Measurements from ENCODE around the gene NINL. TPM values are rescaled to one million over a fixed set of nuclear protein-coding genes. Genes with fewer than 3 reads are reported as not detected.
"Not testable (repeated sequence)": the region's sequence is repeated elsewhere in the genome, so short reads cannot be mapped to it uniquely, and the experiment has no call there.

The NINL gene
- total RNA-seq, 2 donors from 2014 or later: 4.2 to 7.4 TPM

- intact Hi-C loops (cut with DNase I): no loop called here
- no peak for DNase-seq (ENCODE audit: low spot score)
These were observed 106.3 kb downstream of the NINL start for GRCh38 chr20:25478889-25479568.

GRCh38 chr20:25477014-25477882, 108.1 kb downstream of the NINL start:
- DNase-seq (ENCODE audit: low spot score): no peak

GRCh38 chr20:25476106-25477013, 109.0 kb downstream of the NINL start:
- intact Hi-C loops (cut with DNase I): no loop called here
- DNase-seq (ENCODE audit: low spot score): no peak

More at GRCh38 chr20:25477014-25477882, 108.1 kb downstream of the NINL start:
- intact Hi-C loops (cut with DNase I): no loop called here

GRCh38 chr20:25473297-25473696, 112.0 kb downstream of the NINL start:
- intact Hi-C loops (cut with DNase I); DNase-seq (ENCODE audit: low spot score): not testable (repeated sequence)

GRCh38 chr20:25471020-25471419, 114.3 kb downstream of the NINL start:
- intact Hi-C loops (cut with DNase I): no loop called here
- no peak for DNase-seq (ENCODE audit: low spot score)

GRCh38 chr20:25470045-25470444, 115.3 kb downstream of the NINL start:
- DNase-seq (ENCODE audit: low spot score): no peak
- intact Hi-C loops (cut with DNase I): no loop called here

GRCh38 chr20:25469558-25469957, 115.8 kb downstream of the NINL start:
- intact Hi-C loops (cut with DNase I): no loop called here
- DNase-seq (ENCODE audit: low spot score): no peak

GRCh38 chr20:25468126-25469075, 116.9 kb downstream of the NINL start:
- DNase-seq (ENCODE audit: low spot score): no peak
- intact Hi-C loops (cut with DNase I): no loop called here

GRCh38 chr20:25467441-25467840, 117.9 kb downstream of the NINL start:
- DNase-seq (ENCODE audit: low spot score): no peak
- intact Hi-C loops (cut with DNase I): no loop called here

GRCh38 chr20:25466846-25467245, 118.5 kb downstream of the NINL start:
- intact Hi-C loops (cut with DNase I): no loop called here
- no peak for DNase-seq (ENCODE audit: low spot score)

- intact Hi-C loops (cut with DNase I): no loop called here
- no peak for DNase-seq (ENCODE audit: low spot score)
These were observed 119.8 kb downstream of the NINL start for GRCh38 chr20:25465243-25466135.

- no peak for DNase-seq (ENCODE audit: low spot score)
- intact Hi-C loops (cut with DNase I): no loop called here
These were observed 120.7 kb downstream of the NINL start for GRCh38 chr20:25464501-25465242.

- intact Hi-C loops (cut with DNase I): no loop called here
- DNase-seq (ENCODE audit: low spot score): no peak
These were observed 123.4 kb downstream of the NINL start for GRCh38 chr20:25461786-25462545.

- intact Hi-C loops (cut with DNase I): no loop called here
- no peak for DNase-seq (ENCODE audit: low spot score)
These were observed 124.1 kb downstream of the NINL start for GRCh38 chr20:25461281-25461650.

GRCh38 chr20:25460566-25461280, 124.6 kb downstream of the NINL start:
- intact Hi-C loops (cut with DNase I): no loop called here
- DNase-seq (ENCODE audit: low spot score): peak; percentile 74
